HuH-7 (cell line): ENCODE results near the gene YY1AP1.
"Not testable (repeated sequence)": the region's sequence is repeated elsewhere in the genome, so short reads cannot be mapped to it uniquely, and the experiment has no call there.

ENCODE experiments used
- DNase-seq: peaks from one replicate; pipeline ENCODE4 v3.0.0; 2011; ENCODE audit warnings: low spot score

YY1AP1 gene

GRCh38 chr1:155645034-155645598, 43.5 kb downstream of the YY1AP1 start:
- DNase-seq, result no peak

GRCh38 chr1:155643230-155643629, 45.3 kb downstream of the YY1AP1 start:
- DNase-seq, result no peak

- not testable (repeated sequence) for DNase-seq
Observed at GRCh38 chr1:155642559-155643180, 45.9 kb downstream of the YY1AP1 start.

- DNase-seq, result no peak
Observed at GRCh38 chr1:155640367-155640766, 48.2 kb downstream of the YY1AP1 start.

- DNase-seq, result no peak
Observed at GRCh38 chr1:155636397-155637153, 52.0 kb downstream of the YY1AP1 start.

- DNase-seq, result not testable (repeated sequence)
Observed at GRCh38 chr1:155626428-155626827, 62.1 kb downstream of the YY1AP1 start.

GRCh38 chr1:155623357-155623756, 65.2 kb downstream of the YY1AP1 start:
- no peak for DNase-seq

- no peak for DNase-seq
Observed at GRCh38 chr1:155622191-155622590, 66.4 kb downstream of the YY1AP1 start.

GRCh38 chr1:155613226-155613625, 75.3 kb downstream of the YY1AP1 start:
- DNase-seq, result not testable (repeated sequence)

- not testable (repeated sequence) for DNase-seq
Observed at GRCh38 chr1:155610257-155610647, 78.3 kb downstream of the YY1AP1 start.

- peak; percentile 94 for DNase-seq
Observed at GRCh38 chr1:155609515-155610256, 78.9 kb downstream of the YY1AP1 start, which contains the start of gene MSTO1. Gene MSTO1 (plus strand): TSS chr1:155610218. CDS start chr1:155610249, 31 bp downstream.
